Esophagus muscularis mucosa (tissue), 4 donors: Measurements from ENCODE around the gene LAMA5. TPM values are rescaled to one million over a fixed set of nuclear protein-coding genes. Genes with fewer than 3 reads are reported as not detected.

Experiments
- DNase-seq: peaks from one replicate; pipeline ENCODE4 v3.0.0-alpha.2; 2017; ENCODE audit errors: extremely low spot score
- H3K27ac ChIP-seq, 4 donors: fragments of 200-600 bp; sonication (generic); replicated peaks in 1 of 4; 1 replicate in 3 of 4; 2 replicates in 1 of 4; pipeline ENCODE4 v1.5.1; 2016 to 2019; ENCODE audit warnings: mild to moderate bottlenecking in 1 of 4
- H3K27me3 ChIP-seq, 4 donors: fragments of 200-600 bp; sonication (generic); one replicate each; pipeline versions ENCODE4 v1.5.1 to v1.6.0; 2016 to 2019
- H3K36me3 ChIP-seq, 4 donors: fragments of 200-600 bp; sonication (generic); one replicate each; pipeline ENCODE4 v1.5.1; 2016 to 2019
- H3K4me1 ChIP-seq, 4 donors: fragments of 200-600 bp; sonication (generic); one replicate each; pipeline ENCODE4 v1.5.1; 2016 to 2019
- H3K4me3 ChIP-seq, 4 donors: fragments of 200-600 bp; sonication (generic); 1 replicate in 2 of 4; 2 replicates in 2 of 4; pipeline ENCODE4 v1.5.1; 2016 to 2019; ENCODE audit warnings: mild to moderate bottlenecking in 4 of 4, moderate library complexity in 1 of 4
- H3K9me3 ChIP-seq, 4 donors: fragments of 200-600 bp; sonication (generic); 1 replicate in 3 of 4; 2 replicates in 1 of 4; pipeline ENCODE4 v1.5.1; 2016 to 2019
- EP300 ChIP-seq: sonication (generic); formaldehyde crosslinking; IDR thresholded peaks from one replicate; pipeline ENCODE4 v1.6.1; 2017; ENCODE audit warnings: antibody characterized with exemption
- POLR2A ChIP-seq: fragments of 450-650 bp; IDR thresholded peaks from one replicate; pipeline ENCODE4 v1.6.1; 2017; ENCODE audit warnings: antibody characterized with exemption, moderate library complexity, mild to moderate bottlenecking, low read depth
- POLR2AphosphoS5 ChIP-seq, 2 donors: sonication (generic); formaldehyde crosslinking; IDR thresholded peaks; one replicate each; pipeline ENCODE4 v1.6.1; 2017; ENCODE audit warnings: antibody characterized with exemption in 2 of 2
- WGBS: methylation state at CpG from one replicate; pipeline ENCODE4 v1.1.5; 2018; 5-methylcytosine and 5-hydroxymethylcytosine counted together
- intact Hi-C: fragments of 100-400 bp; cut with DNase I; formaldehyde crosslinking; loops from one replicate; pipeline ENCODE4 v1.15.1; 2023
- total RNA-seq, 4 donors: library from RNA; depleted of rRNA; stranded (reverse); fragments of >200 nt; gene quantifications; one replicate each; pipeline versions ENCODE4 v1.1.0 to v1.2.1, GENCODE V29; 2016
- TF ChIP-seq, protein P1 (sequence below), 3 experiments: fragments of 200-600 bp in 2 of 3; fragments of 450-650 bp in 1 of 3; sonication (generic) in 2 of 3; IDR thresholded peaks; one replicate each; pipeline ENCODE4 v1.5.1; 2017 to 2019; ENCODE audit warnings: antibody characterized with exemption in 3 of 3, mild to moderate bottlenecking in 2 of 3, moderate library complexity in 1 of 3

The LAMA5 gene
- total RNA-seq, 4 donors from 2014 or later = 70.1 to 257 (median 150) TPM

DNA sequence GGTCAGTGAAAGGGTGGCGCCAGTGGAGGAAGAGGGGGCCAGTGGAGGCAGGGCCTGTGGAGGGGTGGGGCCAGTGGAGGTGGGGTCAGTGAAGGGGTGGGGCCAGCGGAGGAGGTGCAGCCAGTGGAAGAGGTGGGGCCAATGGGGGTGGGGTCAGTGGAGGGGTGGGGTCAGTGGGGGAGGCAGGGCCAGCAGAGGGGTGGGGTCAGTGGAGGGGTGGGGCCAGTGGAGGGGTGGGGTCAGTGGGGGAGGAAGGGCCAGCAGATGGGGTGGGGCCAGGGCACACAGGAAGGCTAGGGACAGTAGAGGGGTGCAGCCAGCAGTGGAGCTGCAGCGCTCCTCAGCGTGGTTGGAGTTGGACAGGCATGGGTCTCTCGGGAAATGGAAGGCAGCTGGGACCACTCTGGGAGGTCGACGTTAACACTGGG is 45.6 kb downstream of the LAMA5 start:
- WGBS = 74% methylated on average over 6 of the region's 7 CpGs
- Histone ChIP-seq H3K27ac (peak overlapping the region in 3 of 4 donors; percentile 28 to 57 (median 41)), H3K4me1 (peaks cover 0 to 5% (median 0%) of the 10 kb centered on the region in 4 donors), H3K27me3 (no peaks in the 10 kb centered on the region), H3K9me3 (no peaks in the 10 kb centered on the region), H3K36me3 (peaks cover 64 to 89% (median 86%) of the 10 kb centered on the region in 4 donors), H3K4me3 (no peak overlapping the region)
- no peak for DNase-seq
- intact Hi-C loops = no loop called here
- TF ChIP-seq, protein P1, sequence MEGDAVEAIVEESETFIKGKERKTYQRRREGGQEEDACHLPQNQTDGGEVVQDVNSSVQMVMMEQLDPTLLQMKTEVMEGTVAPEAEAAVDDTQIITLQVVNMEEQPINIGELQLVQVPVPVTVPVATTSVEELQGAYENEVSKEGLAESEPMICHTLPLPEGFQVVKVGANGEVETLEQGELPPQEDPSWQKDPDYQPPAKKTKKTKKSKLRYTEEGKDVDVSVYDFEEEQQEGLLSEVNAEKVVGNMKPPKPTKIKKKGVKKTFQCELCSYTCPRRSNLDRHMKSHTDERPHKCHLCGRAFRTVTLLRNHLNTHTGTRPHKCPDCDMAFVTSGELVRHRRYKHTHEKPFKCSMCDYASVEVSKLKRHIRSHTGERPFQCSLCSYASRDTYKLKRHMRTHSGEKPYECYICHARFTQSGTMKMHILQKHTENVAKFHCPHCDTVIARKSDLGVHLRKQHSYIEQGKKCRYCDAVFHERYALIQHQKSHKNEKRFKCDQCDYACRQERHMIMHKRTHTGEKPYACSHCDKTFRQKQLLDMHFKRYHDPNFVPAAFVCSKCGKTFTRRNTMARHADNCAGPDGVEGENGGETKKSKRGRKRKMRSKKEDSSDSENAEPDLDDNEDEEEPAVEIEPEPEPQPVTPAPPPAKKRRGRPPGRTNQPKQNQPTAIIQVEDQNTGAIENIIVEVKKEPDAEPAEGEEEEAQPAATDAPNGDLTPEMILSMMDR (IDR thresholded peaks at IDR 0.05) = no peak
- TF ChIP-seq POLR2AphosphoS5 (IDR thresholded peaks at IDR 0.05) (no peak), EP300 (no peak), POLR2A (no peak)

DNA sequence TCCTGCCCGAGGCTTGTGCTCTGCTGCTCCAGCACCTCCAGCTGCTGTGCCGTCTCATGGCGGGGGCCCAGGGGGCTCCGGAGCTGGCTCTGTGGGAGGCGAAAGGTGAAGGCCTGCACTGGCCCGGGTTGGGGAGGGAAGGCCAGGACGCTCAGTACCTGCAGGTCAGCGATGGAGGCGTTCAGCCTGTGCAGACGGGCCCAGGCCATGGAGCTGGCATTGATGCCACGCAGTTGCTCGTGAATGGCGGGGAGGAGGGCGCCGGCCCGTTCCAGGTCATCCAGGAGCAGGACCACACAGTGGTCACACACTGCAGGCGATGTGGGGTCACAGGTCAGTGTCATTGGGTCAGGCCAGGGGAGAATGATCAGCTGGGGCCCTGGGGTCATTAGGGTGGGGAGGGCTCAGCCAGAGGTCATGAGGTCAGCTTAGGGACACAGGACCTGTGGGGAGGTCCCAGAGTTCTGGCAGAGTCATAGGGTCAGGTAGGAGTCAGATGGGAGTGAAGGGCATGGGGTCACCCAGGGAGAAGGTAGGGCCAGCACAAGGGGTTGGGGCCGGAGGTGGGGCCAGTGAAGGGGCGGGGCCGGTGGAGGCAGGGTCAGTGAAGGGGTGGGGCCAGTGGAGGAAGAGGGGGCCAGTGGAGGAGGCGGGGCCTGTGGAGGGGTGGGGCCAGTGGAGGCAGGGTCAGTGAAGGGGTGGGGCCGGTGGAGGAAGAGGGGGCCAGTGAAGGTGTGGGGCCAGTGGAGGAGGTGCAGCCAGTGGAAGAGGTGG is 46.3 kb downstream of the LAMA5 start:
- H3K36me3 ChIP-seq = peaks cover 64 to 89% (median 86%) of the 10 kb centered on the region in 4 donors
- no peaks in the 10 kb centered on the region for H3K27me3 ChIP-seq
- WGBS = 84% methylated on average over 21 of the region's 22 CpGs
- DNase-seq = no peak
- H3K4me3 ChIP-seq = no peak overlapping the region
- H3K9me3 ChIP-seq = no peaks in the 10 kb centered on the region
- intact Hi-C loops = no loop called here
- H3K4me1 ChIP-seq = peaks cover 0 to 5% (median 0%) of the 10 kb centered on the region in 4 donors
- TF ChIP-seq EP300 (no peak), POLR2AphosphoS5 (IDR thresholded peaks at IDR 0.05) (peak in 1 of 2 donors; percentile 19)
- TF ChIP-seq, protein P1 (IDR thresholded peaks at IDR 0.05) = no peak
- H3K27ac ChIP-seq = peak overlapping the region in 3 of 4 donors; percentile 44 to 59 (median 57)

DNA sequence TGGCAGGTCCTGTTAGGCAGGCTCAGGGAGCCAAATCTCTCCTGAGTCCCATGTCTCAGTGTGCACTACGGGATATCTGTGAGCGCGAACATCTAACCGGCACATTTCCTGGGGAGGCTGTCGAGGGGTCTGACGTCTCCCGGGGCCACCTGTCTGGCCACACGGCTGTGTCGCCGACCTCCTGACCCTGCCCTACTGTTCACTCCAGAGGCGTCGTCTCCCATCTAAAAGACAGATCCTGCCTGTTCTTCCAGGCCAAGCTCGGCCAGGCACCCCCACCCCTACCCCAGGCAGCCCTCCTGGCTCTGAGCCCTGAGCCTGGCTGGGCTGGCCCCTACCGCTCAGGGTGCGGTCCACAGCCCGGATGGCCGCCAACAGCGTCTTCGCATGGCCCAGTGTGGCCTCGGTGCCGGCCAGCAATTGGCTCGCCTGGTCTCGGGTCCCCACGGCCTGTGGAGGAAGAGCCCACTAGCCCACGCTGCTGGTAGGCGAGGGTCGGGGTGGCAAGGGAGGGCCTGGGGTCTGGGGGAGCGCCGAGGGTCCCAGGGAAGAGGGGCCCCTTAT is 47.7 kb downstream of the LAMA5 start:
- H3K36me3 ChIP-seq = peaks cover 74 to 89% (median 86%) of the 10 kb centered on the region in 4 donors
- DNase-seq = no peak
- TF ChIP-seq POLR2A (no peak), POLR2AphosphoS5 (IDR thresholded peaks at IDR 0.05) (no peak), EP300 (no peak)
- TF ChIP-seq, protein P1 (IDR thresholded peaks at IDR 0.05) = no peak
- no peak overlapping the region for H3K4me3 ChIP-seq
- peak overlapping the region in 2 of 4 donors; percentile 10 to 57 for H3K27ac ChIP-seq
- WGBS = 78% methylated on average over 28 of the region's 29 CpGs
- no peaks in the 10 kb centered on the region for H3K27me3 ChIP-seq
- H3K4me1 ChIP-seq = peaks cover 0 to 5% (median 0%) of the 10 kb centered on the region in 4 donors
- intact Hi-C loops = no loop called here
- H3K9me3 ChIP-seq = no peaks in the 10 kb centered on the region

DNA sequence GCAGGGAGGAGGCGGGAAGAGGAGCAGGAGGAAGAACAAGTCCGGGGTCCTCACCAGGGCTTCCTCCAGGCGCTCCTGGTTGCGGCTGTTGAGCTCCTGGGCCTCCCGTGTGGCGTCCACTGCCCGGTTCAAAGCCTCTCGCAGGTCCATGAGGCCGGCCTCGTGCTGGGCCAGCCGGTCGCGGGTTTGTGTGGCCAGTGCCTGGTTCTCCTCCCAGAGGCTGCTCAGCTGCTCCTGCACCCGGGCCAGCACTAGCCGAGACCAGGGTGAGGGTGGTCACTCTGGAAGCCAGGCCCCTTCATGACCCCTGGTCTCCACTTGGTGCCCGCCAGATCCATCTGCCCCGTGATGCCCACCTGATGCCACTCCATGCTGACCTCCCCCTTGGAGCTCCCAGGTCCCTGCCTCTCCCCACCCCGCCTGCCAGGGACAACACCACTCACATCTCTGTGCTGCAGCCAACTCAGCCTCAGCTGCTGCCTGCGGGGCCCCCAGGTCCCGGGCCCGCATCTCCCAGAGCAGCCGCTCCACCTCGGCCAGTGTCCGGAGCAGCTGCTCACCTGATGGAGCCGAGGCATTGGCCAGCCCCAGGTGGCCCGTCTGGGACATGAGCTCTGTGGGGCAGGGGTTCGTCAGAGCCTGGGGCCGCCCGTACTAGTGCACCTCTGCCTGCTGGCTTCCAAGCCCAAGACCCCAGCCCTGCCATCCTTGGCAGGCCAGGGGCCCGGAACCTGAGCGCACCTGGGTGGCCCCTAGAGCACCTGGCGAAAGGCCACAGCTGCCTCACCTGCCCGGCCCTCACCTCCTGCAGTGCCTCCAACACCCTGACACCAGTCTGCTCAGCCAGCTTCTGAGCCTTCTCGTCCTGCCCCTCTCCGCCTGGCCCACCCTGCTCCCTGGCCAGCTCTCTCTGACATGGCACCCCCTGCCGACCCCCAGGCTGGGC is 48.4 kb downstream of the LAMA5 start:
- Histone ChIP-seq H3K4me1 (peaks cover 0 to 5% (median 0%) of the 10 kb centered on the region in 4 donors), H3K9me3 (no peaks in the 10 kb centered on the region), H3K27me3 (no peaks in the 10 kb centered on the region), H3K36me3 (peaks cover 74 to 89% (median 86%) of the 10 kb centered on the region in 4 donors), H3K4me3 (no peak overlapping the region), H3K27ac (peak overlapping the region in 2 of 4 donors; percentile 27 to 57)
- WGBS = 88% methylated on average over 26 of the region's 36 CpGs
- no peak for TF ChIP-seq POLR2A
- TF ChIP-seq, protein P1 (IDR thresholded peaks at IDR 0.05) = no peak
- no peak for TF ChIP-seq POLR2AphosphoS5 (IDR thresholded peaks at IDR 0.05)
- no peak for TF ChIP-seq EP300
- intact Hi-C loops = no loop called here
- DNase-seq = no peak
